Erythroblast (primary cell): ENCODE measurements around the gene GDF10.

Source experiments
- GATA1 ChIP-seq: IDR thresholded peaks from 2 replicates; pipeline ENCODE4 v1.6.1; 2011; ENCODE audit warnings: low read depth, mild to moderate bottlenecking, control low read depth, low read length, moderate library complexity
- POLR2A ChIP-seq: IDR thresholded peaks from 2 replicates; pipeline ENCODE4 v1.6.1; 2011; ENCODE audit warnings: mild to moderate bottlenecking, low read length

DNA sequence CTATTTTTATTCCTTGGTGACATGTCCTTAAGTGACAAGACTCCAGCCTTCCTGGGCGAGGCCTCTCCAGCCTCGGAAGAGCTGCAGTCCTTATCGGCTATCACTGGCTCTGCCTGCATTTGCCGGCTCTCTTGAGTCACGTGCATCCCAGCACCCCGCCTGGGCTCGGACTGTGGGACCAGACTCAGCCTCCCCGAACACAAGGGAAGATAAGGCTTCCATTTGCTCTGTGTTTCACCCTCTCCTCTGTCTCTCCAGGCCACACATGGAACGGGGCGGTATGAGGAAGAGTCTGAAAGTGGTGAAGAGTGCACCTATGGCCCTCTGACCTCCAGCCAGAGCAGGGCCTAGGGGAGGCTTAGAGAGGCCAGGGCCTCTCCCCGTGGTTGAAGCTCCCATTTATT, 26.9 kb downstream of the GDF10 start:
- TF ChIP-seq POLR2A (no peak), GATA1 (no peak)
